ENCODE measurements around the gene CEP89. TPM values are rescaled to one million over a fixed set of nuclear protein-coding genes. Genes with fewer than 3 reads are reported as not detected.
"Not testable (repeated sequence)": the region's sequence is repeated elsewhere in the genome, so short reads cannot be mapped to it uniquely, and the experiment has no call there.

Gene CEP89
- total RNA-seq, 1 donor from 2014 or later: 16.9 TPM

DNA sequence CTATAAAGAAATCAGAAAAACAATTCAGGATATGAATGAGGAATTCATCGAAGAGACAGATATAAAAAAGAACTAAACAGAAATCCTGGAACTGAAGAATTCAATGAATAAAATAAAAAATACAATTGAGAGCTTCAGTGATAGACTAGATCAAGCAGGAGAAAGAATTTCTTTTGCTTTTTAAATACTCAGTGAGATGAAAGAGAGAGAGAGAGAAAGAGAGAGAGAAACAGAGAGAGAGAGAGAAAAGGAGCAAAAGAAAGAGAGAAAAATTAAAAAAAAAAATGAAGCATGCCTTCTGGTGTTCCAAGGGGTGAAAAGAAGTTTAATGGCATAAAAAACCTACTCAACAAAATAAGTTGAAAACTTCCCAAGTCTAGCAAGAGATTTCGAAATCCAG, 80.1 kb downstream of the CEP89 start:
- TF ChIP-seq, protein P1, sequence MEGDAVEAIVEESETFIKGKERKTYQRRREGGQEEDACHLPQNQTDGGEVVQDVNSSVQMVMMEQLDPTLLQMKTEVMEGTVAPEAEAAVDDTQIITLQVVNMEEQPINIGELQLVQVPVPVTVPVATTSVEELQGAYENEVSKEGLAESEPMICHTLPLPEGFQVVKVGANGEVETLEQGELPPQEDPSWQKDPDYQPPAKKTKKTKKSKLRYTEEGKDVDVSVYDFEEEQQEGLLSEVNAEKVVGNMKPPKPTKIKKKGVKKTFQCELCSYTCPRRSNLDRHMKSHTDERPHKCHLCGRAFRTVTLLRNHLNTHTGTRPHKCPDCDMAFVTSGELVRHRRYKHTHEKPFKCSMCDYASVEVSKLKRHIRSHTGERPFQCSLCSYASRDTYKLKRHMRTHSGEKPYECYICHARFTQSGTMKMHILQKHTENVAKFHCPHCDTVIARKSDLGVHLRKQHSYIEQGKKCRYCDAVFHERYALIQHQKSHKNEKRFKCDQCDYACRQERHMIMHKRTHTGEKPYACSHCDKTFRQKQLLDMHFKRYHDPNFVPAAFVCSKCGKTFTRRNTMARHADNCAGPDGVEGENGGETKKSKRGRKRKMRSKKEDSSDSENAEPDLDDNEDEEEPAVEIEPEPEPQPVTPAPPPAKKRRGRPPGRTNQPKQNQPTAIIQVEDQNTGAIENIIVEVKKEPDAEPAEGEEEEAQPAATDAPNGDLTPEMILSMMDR (conservative IDR thresholded peaks at IDR 0.05; ENCODE audit: low read depth, low read length): no peak
- no peak overlapping the region for H3K4me3 ChIP-seq (ENCODE audit: low read depth, low read length)
- no peak for DNase-seq (ENCODE audit: low read depth)

DNA sequence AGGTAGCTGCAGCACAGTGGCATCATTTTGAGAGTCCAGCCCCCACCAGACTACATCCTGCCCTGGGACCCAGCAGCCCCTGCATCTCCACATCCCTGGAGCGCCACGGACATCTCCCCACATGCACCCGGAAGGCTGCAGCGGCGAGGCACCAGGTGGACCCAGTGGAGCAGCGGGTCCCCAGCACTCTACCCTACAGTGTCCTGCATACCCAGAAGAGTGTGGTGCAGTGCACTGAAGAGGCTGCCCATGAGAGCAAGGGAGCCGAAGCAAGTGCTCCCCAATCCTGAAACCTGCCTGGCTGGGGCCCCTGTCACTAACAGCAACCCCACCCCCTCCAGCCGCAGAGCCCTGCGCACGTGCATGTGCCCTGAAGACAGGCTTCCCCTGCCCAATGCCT, 80.9 kb downstream of the CEP89 start:
- DNase-seq (ENCODE audit: low read depth): no peak
- H3K4me3 ChIP-seq (ENCODE audit: low read depth, low read length): no peak overlapping the region
- TF ChIP-seq, protein P1 (conservative IDR thresholded peaks at IDR 0.05; ENCODE audit: low read depth, low read length): no peak

DNA sequence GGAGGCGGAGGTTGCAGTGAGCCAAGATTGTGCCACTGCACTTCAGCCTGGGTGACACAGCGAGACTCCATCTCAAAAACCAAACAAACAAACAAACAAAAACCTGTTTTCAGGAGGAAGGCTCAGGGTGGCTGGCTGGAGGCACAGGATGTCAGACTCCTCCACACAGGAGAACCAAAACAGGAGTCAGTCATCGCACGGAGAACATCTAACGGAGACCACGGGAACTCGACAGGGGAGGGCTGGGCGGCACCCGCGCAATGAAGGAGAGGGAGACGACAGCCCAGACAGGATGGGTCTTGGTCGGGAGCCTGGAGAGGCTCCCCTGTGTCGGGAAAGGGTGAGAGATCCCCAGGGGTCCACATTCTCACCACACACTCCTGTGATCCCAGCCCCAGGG, 81.4 kb downstream of the CEP89 start:
- TF ChIP-seq, protein P1 (conservative IDR thresholded peaks at IDR 0.05; ENCODE audit: low read depth, low read length): no peak
- H3K4me3 ChIP-seq (ENCODE audit: low read depth, low read length): no peak overlapping the region
- DNase-seq (ENCODE audit: low read depth): no peak

DNA sequence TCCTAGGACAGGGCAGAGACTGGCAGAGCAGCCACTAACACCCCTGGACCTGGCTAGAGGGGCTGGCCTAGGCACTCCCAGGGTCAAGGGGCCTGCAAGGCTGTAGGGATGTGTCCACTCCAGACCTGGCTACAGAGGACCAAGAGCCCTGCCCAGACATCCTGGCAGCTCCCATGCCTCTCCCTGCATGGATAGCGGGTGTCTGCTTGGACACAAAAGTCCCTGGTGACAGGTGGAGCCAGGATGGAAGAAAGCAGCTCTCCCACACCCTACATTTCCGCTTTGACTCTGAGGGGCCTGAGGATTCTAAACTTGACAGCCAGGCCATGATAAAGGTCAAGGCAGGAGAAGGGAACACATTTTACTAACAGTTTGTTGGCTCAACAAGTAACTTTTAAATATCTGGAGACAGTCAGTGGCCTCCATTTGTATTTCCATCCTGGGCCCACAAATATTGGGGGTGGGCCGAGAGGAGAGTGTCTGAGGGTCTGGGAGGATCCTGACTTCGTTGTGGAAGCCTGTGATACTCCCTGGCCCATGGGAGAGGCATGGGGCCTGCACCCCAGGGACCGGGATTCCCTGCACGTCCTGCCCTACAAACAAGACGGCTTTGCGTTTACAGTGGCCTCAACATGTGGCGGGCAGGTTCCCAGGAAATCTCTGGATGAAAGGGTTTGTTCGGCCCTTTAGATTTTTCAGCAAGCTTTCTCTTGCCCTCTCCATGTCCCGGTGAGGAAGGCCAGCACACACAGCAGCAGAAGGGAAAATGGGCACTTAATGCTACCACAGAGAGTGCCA, 82.4 kb downstream of the CEP89 start:
- TF ChIP-seq, protein P1 (conservative IDR thresholded peaks at IDR 0.05; ENCODE audit: low read depth, low read length): no peak
- DNase-seq (ENCODE audit: low read depth): no peak

DNA sequence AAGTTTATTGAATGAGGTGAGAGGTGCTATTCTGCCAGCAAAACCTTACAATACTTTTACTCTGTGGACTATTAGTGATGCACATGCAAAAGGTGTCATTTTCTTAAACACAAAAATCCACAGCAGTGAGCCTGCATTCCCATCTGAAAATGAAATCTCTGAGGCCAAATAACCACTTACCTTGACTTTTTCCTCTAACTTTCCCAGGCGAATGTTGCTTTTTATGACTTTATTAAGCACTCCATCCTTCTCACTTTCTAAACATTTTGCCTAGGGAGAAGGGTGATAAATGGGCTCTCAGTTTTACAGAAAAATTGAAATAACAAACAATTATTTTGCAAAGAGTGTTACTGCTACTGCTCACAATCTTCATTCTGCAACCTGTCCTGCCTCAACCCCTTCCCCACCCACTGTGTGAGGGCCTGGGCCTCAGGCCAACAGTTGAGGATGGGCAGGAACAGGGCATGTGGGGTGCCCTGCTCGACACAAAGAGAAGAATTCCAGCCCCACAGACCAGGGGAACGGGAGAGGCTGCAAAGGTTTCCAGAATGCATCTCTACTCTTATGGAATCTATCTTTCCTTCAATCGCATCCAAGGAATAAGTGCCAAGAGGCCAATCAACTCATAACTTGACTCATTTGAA, 84.1 kb downstream of the CEP89 start:
- TF ChIP-seq, protein P1 (conservative IDR thresholded peaks at IDR 0.05; ENCODE audit: low read depth, low read length): no peak

More for the DNA sequence above, 82.4 kb downstream of the CEP89 start:
- H3K4me3 ChIP-seq (ENCODE audit: low read depth, low read length): no peak overlapping the region

DNA sequence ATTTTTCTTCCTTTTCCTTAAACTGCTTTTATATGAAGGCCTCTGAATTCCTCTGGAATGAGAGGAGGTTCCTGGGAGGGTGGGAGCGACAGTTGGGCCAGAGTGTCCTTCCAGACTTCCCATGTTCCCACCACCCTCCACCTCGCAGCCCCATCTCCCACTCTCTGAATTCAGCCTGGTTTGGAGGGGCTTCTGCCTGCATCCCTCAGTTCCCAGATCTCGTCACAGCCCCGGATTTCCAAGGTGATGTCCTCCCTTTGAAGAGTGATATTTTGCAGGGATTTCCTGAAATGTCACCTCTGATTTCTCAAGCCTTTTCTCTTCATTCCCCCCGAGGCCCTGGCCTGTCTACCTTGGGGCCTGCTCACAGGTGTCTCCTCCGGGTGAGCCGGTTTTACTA, 85.5 kb downstream of the CEP89 start:
- DNase-seq (ENCODE audit: low read depth): no peak
- no peak overlapping the region for H3K4me3 ChIP-seq (ENCODE audit: low read depth, low read length)
- TF ChIP-seq, protein P1 (conservative IDR thresholded peaks at IDR 0.05; ENCODE audit: low read depth, low read length): no peak

More for the DNA sequence above, 84.1 kb downstream of the CEP89 start:
- no peak for DNase-seq (ENCODE audit: low read depth)
- H3K4me3 ChIP-seq (ENCODE audit: low read depth, low read length): no peak overlapping the region

DNA sequence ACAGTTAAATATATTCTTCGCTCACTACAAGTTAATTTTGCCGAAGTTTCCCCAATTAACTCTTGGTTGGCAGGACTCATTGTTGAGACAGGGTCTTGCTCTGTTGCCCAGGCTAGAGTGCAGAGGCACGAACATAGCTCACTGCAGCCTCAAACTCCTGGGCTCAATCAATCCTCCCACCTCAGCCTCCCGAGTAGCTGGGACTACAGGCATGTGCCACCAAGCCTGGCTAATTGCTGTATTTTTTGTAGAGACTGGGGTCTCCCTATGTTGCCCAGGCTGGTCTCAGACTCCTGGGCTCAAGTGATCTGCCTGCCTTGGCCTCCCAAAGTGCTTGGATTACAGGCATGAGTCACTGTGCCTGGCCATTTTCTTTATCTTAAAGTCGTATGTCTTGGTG, 86.5 kb downstream of the CEP89 start:
- not testable (repeated sequence) for H3K4me3 ChIP-seq (ENCODE audit: low read depth, low read length); DNase-seq (ENCODE audit: low read depth)

Measured in epithelial cell of proximal tubule (primary cell).